PFSK-1 (cell line): Measurements from ENCODE around the gene ZDHHC20.

ENCODE experiments used
- FOXP2 ChIP-seq: optimal IDR thresholded peaks from 2 replicates; pipeline ENCODE3; 2011; ENCODE audit warnings: borderline replicate concordance, control low read depth, inconsistent platforms; ENCODE audit not compliant: insufficient read depth; ENCODE audit errors: extremely low read length, extremely low read depth
- POLR2AphosphoS5 ChIP-seq: IDR thresholded peaks from 2 replicates; pipeline ENCODE4 v1.6.1; 2012; ENCODE audit warnings: low read depth, mild to moderate bottlenecking, control low read depth, low read length, moderate library complexity
- REST ChIP-seq, 2 experiments: IDR thresholded peaks; 2 replicates each; pipeline versions ENCODE4 v1.6.1 to v1.8.0; 2011 to 2012; ENCODE audit warnings: low read depth in 2 of 2, low read length in 2 of 2, control low read depth in 1 of 2, inconsistent platforms in 1 of 2, mild to moderate bottlenecking in 1 of 2, moderate library complexity in 1 of 2; ENCODE audit not compliant: insufficient read depth in 1 of 2
- SIN3A ChIP-seq: IDR thresholded peaks from 2 replicates; pipeline ENCODE4 v1.6.1; 2012; ENCODE audit warnings: mild to moderate bottlenecking, low read length, moderate library complexity, borderline replicate concordance; ENCODE audit not compliant: insufficient read depth
- TAF1 ChIP-seq: IDR thresholded peaks from 2 replicates; pipeline ENCODE4 v1.6.1; 2012; ENCODE audit warnings: low read length, control low read depth, borderline replicate concordance; ENCODE audit not compliant: insufficient read depth

GRCh38 chr13:21463424-21463823 is 4.3 kb upstream of the ZDHHC20 start:
- TF ChIP-seq TAF1: no peak
- TF ChIP-seq REST (IDR thresholded peaks at IDR 0.05; ENCODE audit: insufficient read depth in 1 of 2, low read depth in 2 of 2, low read length in 2 of 2): no peak
- TF ChIP-seq POLR2AphosphoS5: no peak
- no peak for TF ChIP-seq FOXP2
- TF ChIP-seq SIN3A: no peak
